HG02571 (cell line): Measurements from ENCODE around the gene NOS2.

Experiments
- ATAC-seq: cut with Tn5 transposase; IDR thresholded peaks from one replicate; pipeline ENCODE4 v1.9.1; 2021; ENCODE audit warnings: mild to moderate bottlenecking, moderate library complexity; ENCODE audit not compliant: unreplicated experiment

NOS2 gene

DNA sequence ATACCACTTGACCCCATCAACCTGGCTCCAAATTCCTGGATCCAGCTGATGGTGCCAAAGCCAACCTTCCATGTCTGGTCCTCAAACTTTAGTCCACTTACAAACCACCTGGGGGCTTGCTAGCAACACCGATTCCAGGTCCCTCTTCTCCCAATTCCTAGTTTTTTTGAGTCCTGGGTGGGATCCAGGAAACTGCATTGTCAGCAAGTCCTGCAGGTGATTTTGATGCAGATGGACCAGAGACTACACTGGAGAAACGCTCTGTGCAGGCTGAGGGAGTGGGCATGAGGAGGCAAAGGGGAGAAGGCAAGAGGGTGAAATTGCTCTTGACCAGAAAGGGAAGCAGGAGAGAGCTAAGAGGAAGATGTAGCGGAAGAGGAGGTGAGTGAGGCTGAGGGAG lies 21.0 kb upstream of the NOS2 start:
- ATAC-seq, result no peak

DNA sequence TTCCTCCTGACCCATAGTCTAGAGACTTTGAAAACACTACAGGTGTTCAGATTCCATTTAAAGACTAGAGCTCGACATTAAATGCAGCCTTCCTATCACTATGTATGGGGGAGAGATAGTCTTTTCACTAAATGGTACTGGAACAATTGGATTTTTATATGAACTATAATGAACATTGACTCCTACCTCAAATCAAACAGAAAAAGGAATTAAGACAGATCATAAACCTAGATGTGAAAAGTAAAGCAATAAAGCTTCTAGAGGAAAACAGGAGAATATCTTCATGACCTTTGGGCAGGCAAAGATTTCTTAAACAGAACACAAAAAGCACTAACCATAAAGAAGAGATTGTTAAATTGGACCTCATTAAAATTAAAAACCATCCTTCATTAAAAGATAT lies 18.8 kb upstream of the NOS2 start:
- no peak for ATAC-seq

DNA sequence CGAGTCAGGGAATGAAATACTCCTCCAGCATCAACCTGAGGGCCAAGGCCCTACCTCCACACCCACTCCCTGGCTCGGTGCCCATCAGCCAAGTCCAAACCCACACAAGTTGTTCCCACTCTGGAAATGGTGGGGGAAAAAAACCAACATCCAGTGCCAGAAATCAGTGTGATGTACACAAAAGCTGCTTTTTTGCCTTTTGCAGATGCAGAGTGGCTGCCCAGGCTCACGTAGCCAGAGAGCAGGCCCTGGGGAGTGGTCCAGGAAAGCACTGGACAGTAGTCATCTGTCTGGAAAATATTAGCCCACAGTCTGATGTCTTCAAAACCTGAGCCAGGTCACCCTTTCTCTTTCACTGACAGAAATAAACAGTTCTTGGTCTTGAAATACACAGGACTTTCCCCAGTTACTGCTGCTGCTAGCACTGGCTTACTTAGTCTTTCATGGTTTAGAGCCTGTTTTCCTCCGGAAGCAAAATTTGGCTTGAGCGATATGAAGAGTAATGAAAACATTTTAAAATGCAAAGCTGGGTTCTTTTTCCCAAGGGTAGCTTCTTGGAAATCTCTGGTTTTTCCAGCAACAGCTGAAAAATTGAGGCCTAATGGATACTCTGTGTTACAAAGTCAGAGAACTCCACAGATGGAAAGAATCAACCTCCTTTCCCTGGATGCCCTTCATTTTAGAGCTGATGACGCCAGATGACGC lies 18.2 kb upstream of the NOS2 start:
- ATAC-seq, result no peak

DNA sequence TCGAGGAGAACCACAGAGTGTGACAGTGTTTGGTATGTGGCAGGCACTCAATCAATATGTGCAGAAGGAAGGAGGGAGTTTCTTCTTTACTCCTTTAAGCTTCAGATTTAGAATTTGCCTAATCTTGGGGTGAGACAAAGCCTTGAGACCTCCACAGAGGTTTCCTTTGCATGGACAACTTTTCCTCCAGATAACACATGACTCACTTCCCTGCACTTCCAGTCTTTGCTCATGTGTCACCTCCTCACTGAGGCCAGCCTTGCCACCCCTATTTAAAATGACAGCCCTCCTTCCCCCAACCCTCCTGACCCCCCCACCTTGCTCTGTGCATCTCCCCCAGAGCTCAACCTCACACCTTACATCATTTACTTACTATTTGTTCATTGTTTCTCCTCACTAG lies 17.4 kb upstream of the NOS2 start:
- ATAC-seq, result no peak

DNA sequence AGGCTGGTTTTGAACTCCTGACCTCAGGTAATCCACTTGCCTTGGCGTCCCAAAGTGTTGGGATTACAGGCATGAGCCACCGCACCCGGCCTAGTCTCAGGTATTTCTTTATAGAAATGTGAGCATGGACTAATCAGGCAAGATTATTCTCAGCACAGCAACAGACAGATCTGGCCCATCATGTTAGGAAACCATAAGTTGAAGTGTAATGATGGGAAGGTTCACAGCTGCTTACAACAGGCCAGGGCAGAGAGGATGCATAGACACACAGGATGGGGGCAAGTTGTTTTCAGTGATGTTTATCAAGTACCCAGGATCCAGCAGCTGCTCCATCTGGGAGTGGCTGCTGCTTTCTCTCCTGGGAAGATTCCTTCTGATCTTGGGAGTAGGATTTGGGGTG lies 16.6 kb upstream of the NOS2 start:
- no peak for ATAC-seq

DNA sequence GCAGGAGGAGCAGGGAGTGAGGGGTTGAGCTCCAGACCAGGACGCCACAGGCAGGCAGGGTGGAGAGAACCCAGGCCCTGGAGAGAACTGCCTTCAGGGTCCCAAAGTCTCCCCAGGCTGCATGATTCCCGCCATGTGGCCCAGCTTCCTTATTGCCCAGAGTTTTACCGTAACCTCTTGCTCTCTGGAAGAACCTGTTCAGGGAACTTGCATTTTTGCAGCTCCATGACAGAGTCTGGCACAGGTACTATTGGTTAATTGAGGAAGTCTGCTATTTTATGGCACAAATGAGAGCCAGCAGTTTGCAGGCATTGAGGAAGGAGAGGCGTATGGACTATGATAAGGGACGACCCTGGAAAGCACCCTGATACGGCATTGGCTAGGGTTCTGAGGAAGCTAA lies 11.6 kb upstream of the NOS2 start:
- no peak for ATAC-seq

DNA sequence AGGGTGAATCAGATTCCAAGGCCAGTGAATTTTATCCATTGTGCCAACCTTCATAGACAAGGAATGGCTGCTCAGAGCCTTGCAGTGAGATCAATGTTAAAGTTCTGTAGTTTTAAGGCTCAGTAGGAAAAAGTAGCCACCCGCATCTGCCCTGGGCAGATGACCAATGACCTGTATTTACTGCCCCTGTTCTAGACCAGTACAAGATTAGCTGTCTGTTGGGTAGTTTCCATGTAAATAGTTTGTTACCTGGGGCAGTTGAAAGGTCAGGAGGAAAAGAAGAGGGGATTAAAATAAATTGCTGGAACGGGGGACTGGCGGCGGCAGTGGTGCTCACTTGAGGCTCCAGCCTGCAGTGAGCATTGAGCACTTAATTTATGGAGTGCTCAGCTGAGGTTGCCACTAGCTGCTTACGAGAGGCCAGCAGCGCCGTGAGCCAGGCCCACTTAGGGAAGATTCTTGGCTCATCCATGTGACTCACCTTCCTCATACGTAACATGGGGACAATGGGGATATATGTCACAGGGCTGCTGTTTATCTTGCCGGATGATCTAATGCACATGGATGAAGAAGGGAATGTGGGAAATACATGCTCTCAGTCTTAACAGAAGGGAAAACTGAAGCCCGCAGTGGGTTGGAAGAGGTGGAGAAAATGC lies 10.7 kb upstream of the NOS2 start:
- no peak for ATAC-seq

DNA sequence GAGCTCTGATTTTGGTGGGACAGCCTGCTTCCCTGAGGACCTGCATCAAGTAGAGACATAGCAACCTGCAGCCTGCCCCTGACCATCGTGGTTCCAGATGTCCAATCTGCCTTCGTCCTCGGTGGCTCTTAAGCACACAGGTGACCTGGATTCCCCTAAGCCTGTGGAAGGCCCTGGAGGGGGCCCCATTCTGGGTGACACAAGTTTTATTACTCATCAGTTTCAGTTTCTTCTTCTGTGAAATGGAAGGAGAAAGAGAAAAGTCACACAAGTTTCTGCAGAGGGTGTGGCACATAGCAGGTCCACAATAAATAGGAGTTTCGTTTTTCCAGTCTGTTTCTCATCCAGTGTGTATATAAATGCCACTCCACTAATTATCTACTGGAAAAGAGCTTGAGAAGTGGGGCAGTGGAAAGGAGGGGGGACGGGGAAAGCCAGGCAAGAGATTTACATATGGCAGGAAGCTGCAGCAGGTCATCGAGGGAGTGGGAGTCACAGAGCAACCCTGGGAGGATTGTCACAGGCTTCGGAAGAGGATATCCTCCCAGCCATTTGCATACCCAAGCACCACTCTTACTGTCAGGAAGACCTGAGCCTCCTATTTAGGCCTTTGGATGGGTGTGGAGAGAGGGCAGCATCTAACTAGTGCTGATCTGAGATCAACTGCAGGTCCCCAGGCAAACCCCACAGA lies 10.0 kb upstream of the NOS2 start:
- ATAC-seq, result no peak

DNA sequence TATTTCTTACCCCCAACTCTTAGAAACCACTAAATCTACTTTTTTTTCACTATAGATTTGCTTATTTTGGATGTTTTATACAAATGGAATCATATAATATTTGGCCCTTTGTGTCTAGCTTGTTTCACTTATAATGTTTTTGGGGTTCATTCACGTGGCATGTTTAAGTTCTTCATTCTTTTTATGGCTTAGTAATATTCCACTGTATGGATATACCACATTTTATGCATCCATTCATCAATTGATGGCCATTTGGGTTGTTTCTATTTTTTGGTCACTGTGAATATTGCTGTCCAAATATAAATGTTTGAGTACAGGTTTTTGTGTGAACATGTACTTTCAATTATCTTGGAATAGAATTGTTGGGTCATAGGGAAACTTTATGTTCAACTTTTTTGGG lies 9.2 kb upstream of the NOS2 start:
- ATAC-seq, result no peak

DNA sequence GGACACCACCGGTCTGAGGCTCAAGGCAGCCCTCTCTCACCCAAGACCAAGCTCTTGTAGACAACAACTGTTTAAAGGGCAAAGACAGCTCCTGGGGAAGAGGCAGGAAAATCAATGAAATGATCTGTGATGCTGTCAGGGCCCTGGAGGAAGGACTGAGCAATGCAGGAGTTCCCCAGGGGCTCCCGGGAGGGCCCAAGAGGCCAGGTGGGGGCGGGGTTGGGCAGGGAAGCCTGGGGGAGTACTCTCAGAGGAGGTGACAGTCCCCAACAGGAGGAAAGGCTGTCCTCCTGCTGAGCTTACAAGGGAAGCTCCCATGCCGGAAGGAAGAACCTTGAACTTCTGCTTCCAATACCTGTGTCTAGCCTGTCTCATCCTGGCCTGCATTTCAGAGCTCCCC lies 8.3 kb upstream of the NOS2 start:
- no peak for ATAC-seq

DNA sequence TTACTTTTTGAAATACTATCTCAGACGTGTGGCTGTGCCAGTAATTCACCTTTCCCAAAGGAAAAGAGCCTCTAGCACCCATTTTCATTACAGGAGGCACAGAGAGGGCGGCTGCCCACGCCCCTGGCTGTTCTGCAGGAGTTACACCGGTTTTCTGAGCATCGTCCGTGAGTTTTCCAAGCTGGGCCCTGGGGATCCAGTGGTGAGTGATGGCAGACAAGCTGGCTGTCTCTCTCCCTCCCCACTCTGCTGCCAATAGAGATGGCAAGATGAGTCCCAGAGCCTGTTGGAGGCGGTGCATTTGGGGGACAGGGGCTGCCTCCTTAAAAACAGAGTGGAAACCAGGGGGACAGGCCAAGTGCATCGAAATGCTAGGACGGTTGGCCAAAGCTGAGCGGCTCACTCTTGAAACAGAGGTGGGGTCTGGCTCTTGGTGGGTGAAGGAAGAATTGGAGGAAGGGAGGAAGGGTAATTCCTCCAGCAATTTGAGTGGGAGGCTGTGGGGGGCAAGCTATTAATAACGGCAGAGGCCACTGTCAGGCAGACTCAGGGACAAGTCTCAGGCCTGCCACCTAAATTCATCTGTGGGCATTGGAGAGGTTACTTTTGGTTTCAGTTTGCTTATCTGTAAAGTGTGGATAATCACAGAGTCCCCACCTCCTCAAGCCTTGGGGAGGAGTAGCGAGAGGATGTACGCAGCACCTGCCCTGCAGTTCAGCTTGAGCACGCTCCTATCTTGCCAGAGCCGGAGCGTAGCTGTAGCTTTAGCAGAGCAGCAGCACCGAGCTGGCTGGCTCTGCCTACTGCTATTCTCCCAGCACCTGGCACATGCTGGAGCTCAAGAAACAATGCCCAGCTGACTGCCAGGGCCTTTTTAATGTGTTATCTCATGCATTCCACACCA lies 7.5 kb upstream of the NOS2 start:
- ATAC-seq, result peak; percentile 55

DNA sequence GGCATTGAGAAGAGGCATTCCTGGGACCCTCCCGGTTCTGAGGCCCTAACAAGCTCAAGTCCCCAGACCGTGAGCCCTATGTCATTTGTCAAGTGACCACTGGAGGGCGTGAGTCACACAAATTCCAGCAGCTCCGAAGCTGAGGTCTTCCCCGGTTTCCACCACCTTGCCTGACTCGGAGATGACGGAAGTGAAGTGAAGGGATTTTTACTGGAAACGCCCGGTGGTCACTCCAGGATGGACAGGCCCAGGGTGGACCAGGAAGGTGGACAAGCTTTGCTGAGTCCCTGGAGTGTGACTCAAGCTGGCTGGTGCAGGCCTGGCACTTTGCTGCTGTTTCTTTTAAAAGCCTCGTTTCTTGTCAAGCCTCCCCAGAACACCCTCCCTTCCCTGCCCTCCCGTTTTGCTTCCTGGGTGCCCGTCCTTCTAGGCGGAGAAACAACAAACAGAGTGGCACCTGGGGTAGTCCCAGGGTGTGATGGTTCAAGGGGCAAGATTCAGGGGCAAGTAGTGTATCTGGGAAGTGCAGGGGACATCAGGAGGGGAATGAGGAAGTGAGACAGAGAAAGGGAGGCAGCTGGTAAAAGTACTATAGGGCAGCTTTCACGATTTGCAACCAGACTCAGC lies 5.3 kb upstream of the NOS2 start:
- peak; percentile 40 for ATAC-seq

DNA sequence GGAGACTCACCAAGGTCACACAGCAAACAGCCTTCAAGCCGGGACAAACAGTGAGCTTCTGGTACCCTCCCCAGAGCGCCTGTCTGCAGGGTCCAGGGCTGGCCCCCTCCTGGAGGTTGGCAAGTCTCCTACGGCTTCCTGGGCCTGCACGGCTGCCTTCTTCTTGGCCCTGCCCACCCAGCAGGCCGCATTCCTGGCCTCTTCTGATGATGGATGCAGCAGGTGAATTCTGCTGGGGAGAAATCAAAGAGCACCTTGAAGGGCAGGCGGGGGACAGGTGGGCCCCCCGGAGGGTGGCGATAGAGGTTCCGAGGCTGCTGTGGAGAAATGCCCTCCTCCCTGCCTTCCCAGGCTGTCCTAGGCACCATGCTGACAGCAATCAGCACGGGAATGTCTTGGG lies 3.8 kb upstream of the NOS2 start:
- no peak for ATAC-seq

DNA sequence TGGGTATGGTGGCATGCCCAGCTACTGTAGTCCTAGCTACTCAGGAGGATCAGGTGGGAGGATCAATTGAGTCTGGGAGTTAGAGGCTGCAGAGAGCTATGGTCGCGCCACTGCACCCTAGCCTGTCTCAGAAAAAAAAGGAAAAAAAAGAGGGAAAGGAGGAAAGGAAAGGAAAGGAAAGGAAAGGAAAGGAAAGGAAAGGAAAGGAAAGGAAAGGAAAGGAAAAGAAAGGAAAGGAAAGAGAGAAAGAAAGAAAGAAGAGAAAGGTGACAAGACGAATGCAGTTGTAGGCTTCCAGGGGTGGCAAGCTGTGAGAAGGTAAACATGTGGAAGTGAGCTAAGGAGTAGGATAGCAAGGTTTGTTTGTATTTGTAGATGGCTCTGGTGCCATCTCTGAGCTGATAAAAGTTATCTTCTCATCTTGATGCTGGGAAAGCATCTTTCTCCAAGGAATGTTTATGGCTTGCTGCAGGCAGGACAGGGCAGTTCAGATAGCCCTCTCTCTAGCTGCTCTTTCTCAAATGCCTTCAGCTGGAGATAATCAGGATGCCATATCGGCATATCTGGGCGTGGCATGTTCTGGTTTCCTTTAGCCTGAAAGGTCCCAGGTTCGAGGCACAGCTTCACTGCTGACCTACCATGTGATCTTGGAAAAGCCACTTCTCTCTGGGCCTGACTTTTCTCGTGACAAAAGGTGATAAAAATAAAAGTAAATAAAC lies 2.8 kb upstream of the NOS2 start:
- ATAC-seq, result no peak

DNA sequence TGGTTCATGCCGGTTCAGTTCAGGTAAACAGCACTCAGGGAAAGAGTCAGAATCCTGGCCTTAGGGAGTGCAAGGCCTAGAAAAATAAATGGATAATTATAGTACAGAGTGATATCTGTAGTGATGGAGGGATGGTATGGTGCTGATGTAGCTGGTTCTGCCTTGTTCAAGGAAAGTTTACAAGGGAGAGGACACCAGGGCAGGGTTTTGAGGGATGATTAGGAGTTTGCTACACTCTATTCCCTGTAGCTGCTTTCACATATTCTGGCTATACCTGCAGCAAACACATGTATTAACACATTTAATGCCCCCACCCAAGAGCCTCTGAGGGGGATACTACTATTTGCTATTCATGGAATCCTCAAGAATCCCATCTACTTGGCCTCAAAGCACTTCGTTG lies 1.7 kb upstream of the NOS2 start:
- no peak for ATAC-seq

DNA sequence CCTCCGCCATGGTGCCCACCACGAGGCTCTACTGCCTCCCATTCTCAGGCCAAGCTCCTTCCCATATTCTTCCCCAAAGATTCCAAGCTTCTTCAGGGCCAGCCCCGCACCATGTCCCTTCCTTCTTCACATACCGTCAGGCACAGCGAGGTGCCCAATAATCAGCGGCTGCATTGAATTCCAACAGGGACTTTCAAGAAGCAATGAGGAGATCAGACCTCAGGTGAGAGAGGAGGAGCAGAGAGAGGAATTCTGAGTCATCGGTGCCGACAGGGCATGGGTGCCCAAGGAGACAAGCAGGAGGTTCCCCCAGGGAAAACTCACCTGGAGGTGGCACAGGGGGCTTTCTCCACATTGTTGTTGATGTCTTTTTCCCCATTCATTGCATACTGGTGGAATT lies 2.0 kb downstream of the NOS2 start:
- ATAC-seq, result no peak

DNA sequence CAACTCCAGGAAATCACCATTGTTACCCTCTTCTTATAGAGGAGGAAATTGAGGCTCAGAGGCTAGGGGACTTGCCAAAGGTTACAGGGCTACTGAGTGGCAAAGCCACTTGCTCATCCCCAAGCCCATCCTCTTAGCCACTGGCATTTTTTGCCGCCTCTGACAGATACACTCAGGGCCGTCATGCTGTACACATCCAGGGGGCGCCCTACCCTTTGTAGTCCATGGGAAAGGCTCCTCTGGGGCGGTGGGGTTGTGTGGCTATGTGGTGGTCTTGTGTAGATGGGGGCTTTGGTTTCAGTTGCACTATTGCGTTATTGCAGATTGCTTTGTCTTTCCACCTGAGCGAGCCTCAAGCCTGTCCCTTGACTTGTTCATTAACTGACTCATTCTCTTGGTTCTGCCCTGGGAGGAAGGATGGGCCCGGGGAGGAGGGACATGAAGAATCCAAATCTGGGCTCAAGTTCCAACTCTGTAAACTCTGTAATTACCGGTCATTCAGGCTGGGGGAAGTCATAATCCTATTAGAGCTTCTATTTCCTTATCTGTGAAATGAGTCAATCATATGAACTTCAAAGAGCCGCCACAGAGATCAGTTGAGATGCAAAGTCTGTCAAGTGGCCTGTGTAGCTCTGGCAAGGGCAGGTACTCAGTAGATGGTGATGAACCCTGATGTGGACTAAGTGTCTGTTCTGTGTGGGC lies 2.8 kb downstream of the NOS2 start:
- no peak for ATAC-seq

DNA sequence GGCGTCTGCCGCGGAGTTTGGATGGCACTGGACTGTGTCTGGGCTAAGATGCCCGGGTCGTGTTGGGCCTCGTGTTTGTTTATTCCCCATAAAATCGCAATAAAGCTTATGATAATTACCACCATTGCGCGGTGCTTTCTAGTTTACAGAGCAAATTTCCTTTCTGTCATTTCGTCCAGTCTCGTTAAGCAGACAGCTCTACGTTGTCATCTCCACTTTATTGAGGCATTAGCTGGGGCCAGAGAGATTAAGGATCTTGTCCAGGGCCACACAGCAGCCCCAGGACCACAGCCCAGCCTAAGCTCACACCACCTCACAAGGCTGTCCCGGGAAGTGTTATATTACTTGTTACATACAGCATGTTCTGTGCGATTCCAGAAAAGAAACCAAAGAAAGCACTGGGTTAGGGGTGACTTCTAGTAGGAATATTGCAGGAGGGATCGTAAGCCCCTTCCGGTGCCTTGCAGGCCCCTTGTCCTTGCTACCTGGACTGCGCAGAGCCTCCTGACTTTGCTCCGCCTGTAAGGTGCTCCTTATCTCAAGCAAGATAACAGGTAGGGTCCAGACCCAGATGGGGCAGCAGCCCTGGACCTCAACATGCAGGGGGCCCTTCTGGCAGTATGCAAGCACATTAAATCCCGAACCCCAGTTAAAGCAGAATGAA lies 6.3 kb downstream of the NOS2 start:
- no peak for ATAC-seq
